Transverse colon (tissue), 4 donors: ENCODE measurements around the gene KLRC2. TPM values are rescaled to one million over a fixed set of nuclear protein-coding genes. Genes with fewer than 3 reads are reported as not detected.

Experiments
- DNase-seq: peaks from one replicate; pipeline ENCODE4 v3.0.0-alpha.2; 2019
- H3K27ac ChIP-seq, 4 donors: fragments of 200-600 bp; sonication (generic); 2 replicates each; pipeline ENCODE4 v1.5.1; 2016 to 2018; ENCODE audit warnings: inconsistent platforms in 4 of 4
- H3K27me3 ChIP-seq: fragments of 200-600 bp; sonication (generic); 2 replicates; pipeline ENCODE4 v1.5.1; 2017; ENCODE audit warnings: inconsistent platforms
- H3K36me3 ChIP-seq, 4 donors: fragments of 200-600 bp; sonication (generic); 2 replicates each; pipeline ENCODE4 v1.5.1; 2017 to 2019; ENCODE audit warnings: inconsistent platforms in 4 of 4
- H3K4me1 ChIP-seq, 4 donors: fragments of 200-600 bp; sonication (generic); 2 replicates each; pipeline ENCODE4 v1.5.1; 2017 to 2020; ENCODE audit warnings: inconsistent platforms in 4 of 4
- H3K4me3 ChIP-seq, 4 donors: fragments of 200-600 bp; sonication (generic); 1 replicate in 1 of 4; 2 replicates in 3 of 4; pipeline versions ENCODE4 v1.5.1 to v1.6.1; 2017 to 2019; ENCODE audit warnings: inconsistent platforms in 4 of 4
- H3K9me3 ChIP-seq, 2 donors: fragments of 200-600 bp; sonication (generic); 2 replicates each; pipeline ENCODE4 v1.5.1; 2017 to 2019; ENCODE audit warnings: inconsistent platforms in 2 of 2
- EP300 ChIP-seq: sonication (generic); formaldehyde crosslinking; IDR thresholded peaks from one replicate; pipeline ENCODE4 v1.6.1; 2017; ENCODE audit warnings: antibody characterized with exemption, low read depth
- POLR2A ChIP-seq: fragments of 450-650 bp; IDR thresholded peaks from one replicate; pipeline ENCODE4 v1.6.1; 2016; ENCODE audit warnings: antibody characterized with exemption, mild to moderate bottlenecking, moderate library complexity
- POLR2AphosphoS5 ChIP-seq, 3 donors: sonication (generic); formaldehyde crosslinking; IDR thresholded peaks; one replicate each; pipeline ENCODE4 v1.6.1; 2016; ENCODE audit warnings: antibody characterized with exemption in 3 of 3
- WGBS, 2 donors: methylation state at CpG; one replicate each; pipeline ENCODE4 v1.1.5; 2018; ENCODE audit warnings: low coverage in 1 of 2; 5-methylcytosine and 5-hydroxymethylcytosine counted together
- in situ Hi-C, 4 donors: fragments of 200-750 bp; cut with MboI; loops; one replicate each; pipeline versions ENCODE4 v1.15.0 to v1.15.1; 2017; ENCODE audit warnings: low sequenced_read_pairs in 3 of 4, low pct_ligation_motif_present in 1 of 4, low pct_unique_long_range_greater_than_20kb in 1 of 4
- intact Hi-C: fragments of 100-400 bp; cut with DNase I; formaldehyde crosslinking; loops from one replicate; pipeline ENCODE4 v1.15.1; 2023; ENCODE audit warnings: low total_unique reads
- total RNA-seq, 4 donors: library from RNA; depleted of rRNA; stranded (reverse); fragments of >200 nt; gene quantifications; one replicate each; pipeline ENCODE4 v1.1.0, GENCODE V29; 2016
- TF ChIP-seq, protein P1 (sequence below), 5 experiments: fragments of 200-600 bp in 3 of 5; fragments of 450-650 bp in 2 of 5; sonication (generic) in 3 of 5; IDR thresholded peaks; 1 replicate in 2 of 5; 2 replicates in 3 of 5; pipeline ENCODE4 v1.5.1; 2016 to 2017; ENCODE audit warnings: antibody characterized with exemption in 5 of 5, inconsistent platforms in 3 of 5, mild to moderate bottlenecking in 2 of 5, moderate library complexity in 1 of 5

KLRC2 gene
- total RNA-seq, 4 donors from 2014 or later, result 0.80 to 6.8 (median 4.0) TPM; not detected in 1

DNA sequence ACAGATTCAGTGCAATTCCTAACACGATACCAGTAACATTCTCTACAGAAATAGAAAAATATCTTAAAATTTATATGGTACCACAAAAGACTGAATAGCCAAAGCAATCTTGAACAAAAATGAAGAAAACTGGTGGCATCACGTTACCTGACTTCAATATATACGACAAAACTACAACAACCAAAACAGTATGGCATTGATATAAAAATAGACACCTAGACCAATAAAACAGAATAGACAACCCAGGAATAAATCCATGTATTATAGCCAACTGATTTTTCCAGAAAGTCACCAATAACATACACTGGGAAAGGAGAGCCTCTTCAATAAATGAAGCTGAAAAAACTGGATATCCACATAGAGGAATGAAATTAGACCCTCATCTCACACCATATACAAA is 51.6 kb downstream of the KLRC2 start:
- WGBS, 2 donors, result 83 to 89% methylated on average over 3 of the region's 3 CpGs

GRCh38 chr12:10381928-10382628 is 53.7 kb downstream of the KLRC2 start:
- Histone ChIP-seq H3K27ac (peak overlapping the region in 1 of 4 donors; percentile 1), H3K27me3 (no peaks in the 10 kb centered on the region), H3K36me3 (no peaks in the 10 kb centered on the region), H3K9me3 (peaks cover 0 to 5% of the 10 kb centered on the region in 2 donors), H3K4me1 (peaks cover 0 to 6% (median 0%) of the 10 kb centered on the region in 4 donors), H3K4me3 (no peak overlapping the region)
- in situ Hi-C loops (no loop called here), intact Hi-C loops (no loop called here)
- no peak for DNase-seq
- WGBS, 2 donors, result 94 to 96% methylated on average over 3 to 4 of the region's 4 CpGs
- TF ChIP-seq, protein P1, sequence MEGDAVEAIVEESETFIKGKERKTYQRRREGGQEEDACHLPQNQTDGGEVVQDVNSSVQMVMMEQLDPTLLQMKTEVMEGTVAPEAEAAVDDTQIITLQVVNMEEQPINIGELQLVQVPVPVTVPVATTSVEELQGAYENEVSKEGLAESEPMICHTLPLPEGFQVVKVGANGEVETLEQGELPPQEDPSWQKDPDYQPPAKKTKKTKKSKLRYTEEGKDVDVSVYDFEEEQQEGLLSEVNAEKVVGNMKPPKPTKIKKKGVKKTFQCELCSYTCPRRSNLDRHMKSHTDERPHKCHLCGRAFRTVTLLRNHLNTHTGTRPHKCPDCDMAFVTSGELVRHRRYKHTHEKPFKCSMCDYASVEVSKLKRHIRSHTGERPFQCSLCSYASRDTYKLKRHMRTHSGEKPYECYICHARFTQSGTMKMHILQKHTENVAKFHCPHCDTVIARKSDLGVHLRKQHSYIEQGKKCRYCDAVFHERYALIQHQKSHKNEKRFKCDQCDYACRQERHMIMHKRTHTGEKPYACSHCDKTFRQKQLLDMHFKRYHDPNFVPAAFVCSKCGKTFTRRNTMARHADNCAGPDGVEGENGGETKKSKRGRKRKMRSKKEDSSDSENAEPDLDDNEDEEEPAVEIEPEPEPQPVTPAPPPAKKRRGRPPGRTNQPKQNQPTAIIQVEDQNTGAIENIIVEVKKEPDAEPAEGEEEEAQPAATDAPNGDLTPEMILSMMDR (IDR thresholded peaks at IDR 0.05), result no peak
- TF ChIP-seq POLR2A (no peak), EP300 (no peak), POLR2AphosphoS5 (IDR thresholded peaks at IDR 0.05) (no peak)

More for the DNA sequence above, 51.6 kb downstream of the KLRC2 start:
- Histone ChIP-seq H3K36me3 (no peaks in the 10 kb centered on the region), H3K27ac (no peak overlapping the region), H3K4me1 (peaks cover 0 to 6% (median 0%) of the 10 kb centered on the region in 4 donors), H3K4me3 (no peak overlapping the region), H3K27me3 (no peaks in the 10 kb centered on the region), H3K9me3 (peaks cover 0 to 5% of the 10 kb centered on the region in 2 donors)
- in situ Hi-C loops, result no loop called here
- intact Hi-C loops, result no loop called here
- DNase-seq, result no peak
- TF ChIP-seq, protein P1 (IDR thresholded peaks at IDR 0.05), result no peak
- TF ChIP-seq EP300, result no peak
- no peak for TF ChIP-seq POLR2A
- TF ChIP-seq POLR2AphosphoS5 (IDR thresholded peaks at IDR 0.05), result no peak

Other genes with a start within 250 kb of the KLRC2 start
- gene GABARAPL1, start 223.1 kb downstream of the KLRC2 start, total RNA-seq, result 10 to 100 TPM; 33.6 to 65.3 (median 59.5) TPM
- 1 to 10 TPM in 3 of 4 donors, under 1 TPM in 1; 0.20 to 8.6 (median 2.6) TPM for gene KLRD1, start 128.1 kb downstream of the KLRC2 start, total RNA-seq
- 1 to 10 TPM in 3 of 4 donors, not detected in 1; 4.9 to 5.4 (median 5.0) TPM for gene KLRK1, start 46.0 kb downstream of the KLRC2 start, total RNA-seq
- 1 to 10 TPM in 2 of 4 donors, not detected in 2; 1.4 to 2.2 TPM for gene KLRC4, start 26.3 kb downstream of the KLRC2 start, total RNA-seq
- gene KLRC3, start 15.4 kb downstream of the KLRC2 start, total RNA-seq, result not detected
- 1 to 10 TPM in 2 of 4 donors, not detected in 2; 1.4 to 2.6 TPM for gene KLRC1, start 17.4 kb upstream of the KLRC2 start, total RNA-seq
- gene EIF2S3B, start 69.9 kb upstream of the KLRC2 start, total RNA-seq, result under 1 TPM in 1 of 4 donors, not detected in 3; 0.41 TPM
- gene MAGOHB, start 177.6 kb upstream of the KLRC2 start, total RNA-seq, result 1 to 10 TPM in 2 of 4 donors, under 1 TPM in 1, not detected in 1; 0.75 to 9.7 (median 8.1) TPM
- 10 to 100 TPM in 3 of 4 donors, 1 to 10 TPM in 1; 8.4 to 41.6 (median 19.2) TPM for gene STYK1, start 238.0 kb upstream of the KLRC2 start, total RNA-seq